ENCODE measurements around the gene IL22. TPM values are rescaled to one million over a fixed set of nuclear protein-coding genes. Genes with fewer than 3 reads are reported as not detected.
A peak's percentile ranks its signal among the peaks of the same experiment; 100 is the strongest.

Gene IL22
- total and polyA plus RNA-seq, 9 of the 15 experiments (the other 6 are each of a cell fraction or from before 2014, with no cell fraction given): not detected

DNA sequence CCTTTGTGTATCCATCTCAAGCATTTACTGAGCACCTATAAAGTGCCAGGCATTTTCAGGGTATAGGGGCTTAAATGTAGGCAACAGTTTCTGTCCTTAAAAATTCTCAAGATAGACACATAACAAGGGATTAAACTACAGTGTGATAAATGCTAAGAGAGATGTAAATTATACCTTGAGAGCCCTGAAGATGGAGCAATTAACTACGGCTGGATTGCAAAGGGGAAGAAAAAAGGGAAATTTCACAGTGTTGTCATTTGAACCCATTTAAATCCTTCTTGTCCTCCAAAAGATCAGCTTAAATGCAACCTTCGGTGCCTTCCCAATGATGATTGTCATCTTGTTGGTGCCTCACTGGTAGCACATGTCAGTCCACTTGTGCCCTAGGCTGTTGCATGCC is 16.3 kb downstream of the IL22 start (continued):
- TF ChIP-seq, protein P1, sequence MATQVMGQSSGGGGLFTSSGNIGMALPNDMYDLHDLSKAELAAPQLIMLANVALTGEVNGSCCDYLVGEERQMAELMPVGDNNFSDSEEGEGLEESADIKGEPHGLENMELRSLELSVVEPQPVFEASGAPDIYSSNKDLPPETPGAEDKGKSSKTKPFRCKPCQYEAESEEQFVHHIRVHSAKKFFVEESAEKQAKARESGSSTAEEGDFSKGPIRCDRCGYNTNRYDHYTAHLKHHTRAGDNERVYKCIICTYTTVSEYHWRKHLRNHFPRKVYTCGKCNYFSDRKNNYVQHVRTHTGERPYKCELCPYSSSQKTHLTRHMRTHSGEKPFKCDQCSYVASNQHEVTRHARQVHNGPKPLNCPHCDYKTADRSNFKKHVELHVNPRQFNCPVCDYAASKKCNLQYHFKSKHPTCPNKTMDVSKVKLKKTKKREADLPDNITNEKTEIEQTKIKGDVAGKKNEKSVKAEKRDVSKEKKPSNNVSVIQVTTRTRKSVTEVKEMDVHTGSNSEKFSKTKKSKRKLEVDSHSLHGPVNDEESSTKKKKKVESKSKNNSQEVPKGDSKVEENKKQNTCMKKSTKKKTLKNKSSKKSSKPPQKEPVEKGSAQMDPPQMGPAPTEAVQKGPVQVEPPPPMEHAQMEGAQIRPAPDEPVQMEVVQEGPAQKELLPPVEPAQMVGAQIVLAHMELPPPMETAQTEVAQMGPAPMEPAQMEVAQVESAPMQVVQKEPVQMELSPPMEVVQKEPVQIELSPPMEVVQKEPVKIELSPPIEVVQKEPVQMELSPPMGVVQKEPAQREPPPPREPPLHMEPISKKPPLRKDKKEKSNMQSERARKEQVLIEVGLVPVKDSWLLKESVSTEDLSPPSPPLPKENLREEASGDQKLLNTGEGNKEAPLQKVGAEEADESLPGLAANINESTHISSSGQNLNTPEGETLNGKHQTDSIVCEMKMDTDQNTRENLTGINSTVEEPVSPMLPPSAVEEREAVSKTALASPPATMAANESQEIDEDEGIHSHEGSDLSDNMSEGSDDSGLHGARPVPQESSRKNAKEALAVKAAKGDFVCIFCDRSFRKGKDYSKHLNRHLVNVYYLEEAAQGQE (IDR thresholded peaks at IDR 0.05; ENCODE audit: borderline replicate concordance): peak; percentile 20; the same call in 1 of the 2 replicates
- TF ChIP-seq, protein P1 (CRISPR knock-in tag; IDR thresholded peaks at IDR 0.05; ENCODE audit: low read depth): no peak
- TF ChIP-seq, protein P2, sequence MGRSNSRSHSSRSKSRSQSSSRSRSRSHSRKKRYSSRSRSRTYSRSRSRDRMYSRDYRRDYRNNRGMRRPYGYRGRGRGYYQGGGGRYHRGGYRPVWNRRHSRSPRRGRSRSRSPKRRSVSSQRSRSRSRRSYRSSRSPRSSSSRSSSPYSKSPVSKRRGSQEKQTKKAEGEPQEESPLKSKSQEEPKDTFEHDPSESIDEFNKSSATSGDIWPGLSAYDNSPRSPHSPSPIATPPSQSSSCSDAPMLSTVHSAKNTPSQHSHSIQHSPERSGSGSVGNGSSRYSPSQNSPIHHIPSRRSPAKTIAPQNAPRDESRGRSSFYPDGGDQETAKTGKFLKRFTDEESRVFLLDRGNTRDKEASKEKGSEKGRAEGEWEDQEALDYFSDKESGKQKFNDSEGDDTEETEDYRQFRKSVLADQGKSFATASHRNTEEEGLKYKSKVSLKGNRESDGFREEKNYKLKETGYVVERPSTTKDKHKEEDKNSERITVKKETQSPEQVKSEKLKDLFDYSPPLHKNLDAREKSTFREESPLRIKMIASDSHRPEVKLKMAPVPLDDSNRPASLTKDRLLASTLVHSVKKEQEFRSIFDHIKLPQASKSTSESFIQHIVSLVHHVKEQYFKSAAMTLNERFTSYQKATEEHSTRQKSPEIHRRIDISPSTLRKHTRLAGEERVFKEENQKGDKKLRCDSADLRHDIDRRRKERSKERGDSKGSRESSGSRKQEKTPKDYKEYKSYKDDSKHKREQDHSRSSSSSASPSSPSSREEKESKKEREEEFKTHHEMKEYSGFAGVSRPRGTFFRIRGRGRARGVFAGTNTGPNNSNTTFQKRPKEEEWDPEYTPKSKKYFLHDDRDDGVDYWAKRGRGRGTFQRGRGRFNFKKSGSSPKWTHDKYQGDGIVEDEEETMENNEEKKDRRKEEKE (IDR thresholded peaks at IDR 0.05; ENCODE audit: borderline replicate concordance in 1 of 2, control insufficient read depth in 1 of 2, low read depth in 2 of 2, low read length in 1 of 2): no peak
- TF ChIP-seq, protein P3, sequence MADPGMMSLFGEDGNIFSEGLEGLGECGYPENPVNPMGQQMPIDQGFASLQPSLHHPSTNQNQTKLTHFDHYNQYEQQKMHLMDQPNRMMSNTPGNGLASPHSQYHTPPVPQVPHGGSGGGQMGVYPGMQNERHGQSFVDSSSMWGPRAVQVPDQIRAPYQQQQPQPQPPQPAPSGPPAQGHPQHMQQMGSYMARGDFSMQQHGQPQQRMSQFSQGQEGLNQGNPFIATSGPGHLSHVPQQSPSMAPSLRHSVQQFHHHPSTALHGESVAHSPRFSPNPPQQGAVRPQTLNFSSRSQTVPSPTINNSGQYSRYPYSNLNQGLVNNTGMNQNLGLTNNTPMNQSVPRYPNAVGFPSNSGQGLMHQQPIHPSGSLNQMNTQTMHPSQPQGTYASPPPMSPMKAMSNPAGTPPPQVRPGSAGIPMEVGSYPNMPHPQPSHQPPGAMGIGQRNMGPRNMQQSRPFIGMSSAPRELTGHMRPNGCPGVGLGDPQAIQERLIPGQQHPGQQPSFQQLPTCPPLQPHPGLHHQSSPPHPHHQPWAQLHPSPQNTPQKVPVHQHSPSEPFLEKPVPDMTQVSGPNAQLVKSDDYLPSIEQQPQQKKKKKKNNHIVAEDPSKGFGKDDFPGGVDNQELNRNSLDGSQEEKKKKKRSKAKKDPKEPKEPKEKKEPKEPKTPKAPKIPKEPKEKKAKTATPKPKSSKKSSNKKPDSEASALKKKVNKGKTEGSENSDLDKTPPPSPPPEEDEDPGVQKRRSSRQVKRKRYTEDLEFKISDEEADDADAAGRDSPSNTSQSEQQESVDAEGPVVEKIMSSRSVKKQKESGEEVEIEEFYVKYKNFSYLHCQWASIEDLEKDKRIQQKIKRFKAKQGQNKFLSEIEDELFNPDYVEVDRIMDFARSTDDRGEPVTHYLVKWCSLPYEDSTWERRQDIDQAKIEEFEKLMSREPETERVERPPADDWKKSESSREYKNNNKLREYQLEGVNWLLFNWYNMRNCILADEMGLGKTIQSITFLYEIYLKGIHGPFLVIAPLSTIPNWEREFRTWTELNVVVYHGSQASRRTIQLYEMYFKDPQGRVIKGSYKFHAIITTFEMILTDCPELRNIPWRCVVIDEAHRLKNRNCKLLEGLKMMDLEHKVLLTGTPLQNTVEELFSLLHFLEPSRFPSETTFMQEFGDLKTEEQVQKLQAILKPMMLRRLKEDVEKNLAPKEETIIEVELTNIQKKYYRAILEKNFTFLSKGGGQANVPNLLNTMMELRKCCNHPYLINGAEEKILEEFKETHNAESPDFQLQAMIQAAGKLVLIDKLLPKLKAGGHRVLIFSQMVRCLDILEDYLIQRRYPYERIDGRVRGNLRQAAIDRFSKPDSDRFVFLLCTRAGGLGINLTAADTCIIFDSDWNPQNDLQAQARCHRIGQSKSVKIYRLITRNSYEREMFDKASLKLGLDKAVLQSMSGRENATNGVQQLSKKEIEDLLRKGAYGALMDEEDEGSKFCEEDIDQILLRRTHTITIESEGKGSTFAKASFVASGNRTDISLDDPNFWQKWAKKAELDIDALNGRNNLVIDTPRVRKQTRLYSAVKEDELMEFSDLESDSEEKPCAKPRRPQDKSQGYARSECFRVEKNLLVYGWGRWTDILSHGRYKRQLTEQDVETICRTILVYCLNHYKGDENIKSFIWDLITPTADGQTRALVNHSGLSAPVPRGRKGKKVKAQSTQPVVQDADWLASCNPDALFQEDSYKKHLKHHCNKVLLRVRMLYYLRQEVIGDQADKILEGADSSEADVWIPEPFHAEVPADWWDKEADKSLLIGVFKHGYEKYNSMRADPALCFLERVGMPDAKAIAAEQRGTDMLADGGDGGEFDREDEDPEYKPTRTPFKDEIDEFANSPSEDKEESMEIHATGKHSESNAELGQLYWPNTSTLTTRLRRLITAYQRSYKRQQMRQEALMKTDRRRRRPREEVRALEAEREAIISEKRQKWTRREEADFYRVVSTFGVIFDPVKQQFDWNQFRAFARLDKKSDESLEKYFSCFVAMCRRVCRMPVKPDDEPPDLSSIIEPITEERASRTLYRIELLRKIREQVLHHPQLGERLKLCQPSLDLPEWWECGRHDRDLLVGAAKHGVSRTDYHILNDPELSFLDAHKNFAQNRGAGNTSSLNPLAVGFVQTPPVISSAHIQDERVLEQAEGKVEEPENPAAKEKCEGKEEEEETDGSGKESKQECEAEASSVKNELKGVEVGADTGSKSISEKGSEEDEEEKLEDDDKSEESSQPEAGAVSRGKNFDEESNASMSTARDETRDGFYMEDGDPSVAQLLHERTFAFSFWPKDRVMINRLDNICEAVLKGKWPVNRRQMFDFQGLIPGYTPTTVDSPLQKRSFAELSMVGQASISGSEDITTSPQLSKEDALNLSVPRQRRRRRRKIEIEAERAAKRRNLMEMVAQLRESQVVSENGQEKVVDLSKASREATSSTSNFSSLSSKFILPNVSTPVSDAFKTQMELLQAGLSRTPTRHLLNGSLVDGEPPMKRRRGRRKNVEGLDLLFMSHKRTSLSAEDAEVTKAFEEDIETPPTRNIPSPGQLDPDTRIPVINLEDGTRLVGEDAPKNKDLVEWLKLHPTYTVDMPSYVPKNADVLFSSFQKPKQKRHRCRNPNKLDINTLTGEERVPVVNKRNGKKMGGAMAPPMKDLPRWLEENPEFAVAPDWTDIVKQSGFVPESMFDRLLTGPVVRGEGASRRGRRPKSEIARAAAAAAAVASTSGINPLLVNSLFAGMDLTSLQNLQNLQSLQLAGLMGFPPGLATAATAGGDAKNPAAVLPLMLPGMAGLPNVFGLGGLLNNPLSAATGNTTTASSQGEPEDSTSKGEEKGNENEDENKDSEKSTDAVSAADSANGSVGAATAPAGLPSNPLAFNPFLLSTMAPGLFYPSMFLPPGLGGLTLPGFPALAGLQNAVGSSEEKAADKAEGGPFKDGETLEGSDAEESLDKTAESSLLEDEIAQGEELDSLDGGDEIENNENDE (IDR thresholded peaks at IDR 0.05; ENCODE audit: low read depth, low read length): no peak
